HG02938 (cell line): Measurements from ENCODE around the gene PARP2.
A peak's percentile ranks its signal among the peaks of the same experiment; 100 is the strongest.
"Not testable (repeated sequence)": the region's sequence is repeated elsewhere in the genome, so short reads cannot be mapped to it uniquely, and the experiment has no call there.

Experiments used
- ATAC-seq: cut with Tn5 transposase; IDR thresholded peaks from one replicate; pipeline ENCODE4 v1.9.1; 2021; ENCODE audit warnings: mild to moderate bottlenecking, moderate library complexity; ENCODE audit not compliant: unreplicated experiment

PARP2 gene

GRCh38 chr14:20343092-20343861, at the start of gene PARP2:
TSS of gene PARP2 (plus strand) at chr14:20343635. CDS start at chr14:20343642, 7 bp downstream.
- ATAC-seq = peak; percentile 86

GRCh38 chr14:20294636-20295035, 48.8 kb upstream of the PARP2 start:
- no peak for ATAC-seq

GRCh38 chr14:20295067-20295466, 48.4 kb upstream of the PARP2 start:
- ATAC-seq = peak; percentile 86

GRCh38 chr14:20302042-20302755, 41.2 kb upstream of the PARP2 start:
- ATAC-seq = no peak

- ATAC-seq = peak; percentile 90
Measured at GRCh38 chr14:20305265-20306078, 38.0 kb upstream of the PARP2 start, which contains the start of gene TTC5. TSS of gene TTC5 (minus strand) at chr14:20305951. CDS start at chr14:20305937, 14 bp downstream.

- ATAC-seq = no peak
Measured at GRCh38 chr14:20306079-20306423, 37.4 kb upstream of the PARP2 start.

- ATAC-seq = no peak
Measured at GRCh38 chr14:20314026-20314425, 29.4 kb upstream of the PARP2 start.

- no peak for ATAC-seq
Measured at GRCh38 chr14:20317720-20318119, 25.7 kb upstream of the PARP2 start.

- no peak for ATAC-seq
Measured at GRCh38 chr14:20327005-20327869, 16.2 kb upstream of the PARP2 start.

GRCh38 chr14:20328705-20329104, 14.7 kb upstream of the PARP2 start:
- ATAC-seq = no peak

GRCh38 chr14:20329355-20329754, 14.1 kb upstream of the PARP2 start:
- ATAC-seq = no peak

GRCh38 chr14:20331053-20331613, 12.3 kb upstream of the PARP2 start:
- no peak for ATAC-seq

- ATAC-seq = no peak
Measured at GRCh38 chr14:20332431-20332787, 11.0 kb upstream of the PARP2 start.

- ATAC-seq = peak; percentile 92
Measured at GRCh38 chr14:20332788-20333493, 10.5 kb upstream of the PARP2 start, which contains the start of gene CCNB1IP1. TSS of gene CCNB1IP1 (minus strand) at chr14:20333279. CDS start at chr14:20316523, 16,756 bp downstream.

- no peak for ATAC-seq
Measured at GRCh38 chr14:20333494-20333841, 10.0 kb upstream of the PARP2 start.

GRCh38 chr14:20334017-20334416, 9.4 kb upstream of the PARP2 start:
- ATAC-seq = no peak

GRCh38 chr14:20341032-20341431, 2.4 kb upstream of the PARP2 start:
- ATAC-seq = not testable (repeated sequence)

- ATAC-seq = no peak
Measured at GRCh38 chr14:20341646-20342045, 1.8 kb upstream of the PARP2 start.

GRCh38 chr14:20343862-20344220, 406 bp downstream of the PARP2 start:
- ATAC-seq = no peak

- no peak for ATAC-seq
Measured at GRCh38 chr14:20345366-20345765, 1.9 kb downstream of the PARP2 start.
